SK-N-MC (cell line): ENCODE measurements around the gene PROCA1.

Experiments
- EZH2 ChIP-seq: fragments of 200-600 bp; sonication (generic); IDR thresholded peaks from one replicate; pipeline ENCODE4 v1.6.1; 2017; ENCODE audit warnings: antibody characterized with exemption
- FOXP2 ChIP-seq: optimal IDR thresholded peaks from 2 replicates; pipeline ENCODE3; 2011; ENCODE audit warnings: mild to moderate bottlenecking, moderate library complexity; ENCODE audit not compliant: insufficient read depth; ENCODE audit errors: extremely low read length, control extremely low read depth
- POLR2AphosphoS5 ChIP-seq: IDR thresholded peaks from 2 replicates; pipeline ENCODE4 v1.6.1; 2012; ENCODE audit warnings: mild to moderate bottlenecking, low read depth, low read length, borderline replicate concordance

DNA sequence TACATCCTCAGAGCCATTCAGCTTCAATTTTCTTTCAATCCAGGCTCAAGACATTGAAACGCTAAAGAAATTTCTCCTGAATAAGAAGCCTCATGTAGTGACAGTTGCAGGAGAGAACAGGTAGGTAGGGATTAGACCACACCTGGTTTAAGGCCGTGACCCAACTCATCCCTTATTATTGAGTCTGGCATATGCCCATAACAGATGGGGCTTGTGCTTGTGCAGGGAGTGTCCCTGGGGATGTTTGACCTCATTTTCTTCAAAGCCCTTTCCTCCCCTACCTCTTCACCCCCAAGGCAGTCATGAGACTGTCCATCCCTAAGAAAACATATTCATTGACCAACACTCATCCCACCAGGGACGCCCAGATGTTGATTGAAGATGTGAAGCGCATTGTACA lies 25.4 kb downstream of the PROCA1 start:
- no peak for TF ChIP-seq POLR2AphosphoS5
- TF ChIP-seq EZH2: no peak
- no peak for TF ChIP-seq FOXP2
